Mucosa of stomach (tissue), 1 donor: ENCODE data around the gene ATP5MC3.

Experiments used
- H3K27me3 ChIP-seq: one replicate; pipeline ENCODE4 v1.7.0; 2013; ENCODE audit warnings: mild to moderate bottlenecking, low read length; ENCODE audit not compliant: control insufficient read depth, insufficient read depth
- H3K36me3 ChIP-seq: one replicate; pipeline ENCODE4 v1.7.0; 2013; ENCODE audit warnings: low read length; ENCODE audit not compliant: control insufficient read depth, insufficient read depth
- H3K4me1 ChIP-seq: one replicate; pipeline ENCODE4 v1.7.0; 2013; ENCODE audit warnings: mild to moderate bottlenecking, low read length; ENCODE audit not compliant: control insufficient read depth, insufficient read depth
- H3K4me3 ChIP-seq: one replicate; pipeline ENCODE4 v1.7.0; 2013; ENCODE audit warnings: low read length
- H3K9ac ChIP-seq: one replicate; pipeline ENCODE4 v1.7.0; 2013; ENCODE audit warnings: mild to moderate bottlenecking, low read length, moderate library complexity
- H3K9me3 ChIP-seq: one replicate; pipeline ENCODE4 v1.7.0; 2013; ENCODE audit warnings: mild to moderate bottlenecking, low read length, moderate library complexity; ENCODE audit not compliant: control insufficient read depth
- donor health status: Pancreatic carcinoma.

ATP5MC3 gene

DNA sequence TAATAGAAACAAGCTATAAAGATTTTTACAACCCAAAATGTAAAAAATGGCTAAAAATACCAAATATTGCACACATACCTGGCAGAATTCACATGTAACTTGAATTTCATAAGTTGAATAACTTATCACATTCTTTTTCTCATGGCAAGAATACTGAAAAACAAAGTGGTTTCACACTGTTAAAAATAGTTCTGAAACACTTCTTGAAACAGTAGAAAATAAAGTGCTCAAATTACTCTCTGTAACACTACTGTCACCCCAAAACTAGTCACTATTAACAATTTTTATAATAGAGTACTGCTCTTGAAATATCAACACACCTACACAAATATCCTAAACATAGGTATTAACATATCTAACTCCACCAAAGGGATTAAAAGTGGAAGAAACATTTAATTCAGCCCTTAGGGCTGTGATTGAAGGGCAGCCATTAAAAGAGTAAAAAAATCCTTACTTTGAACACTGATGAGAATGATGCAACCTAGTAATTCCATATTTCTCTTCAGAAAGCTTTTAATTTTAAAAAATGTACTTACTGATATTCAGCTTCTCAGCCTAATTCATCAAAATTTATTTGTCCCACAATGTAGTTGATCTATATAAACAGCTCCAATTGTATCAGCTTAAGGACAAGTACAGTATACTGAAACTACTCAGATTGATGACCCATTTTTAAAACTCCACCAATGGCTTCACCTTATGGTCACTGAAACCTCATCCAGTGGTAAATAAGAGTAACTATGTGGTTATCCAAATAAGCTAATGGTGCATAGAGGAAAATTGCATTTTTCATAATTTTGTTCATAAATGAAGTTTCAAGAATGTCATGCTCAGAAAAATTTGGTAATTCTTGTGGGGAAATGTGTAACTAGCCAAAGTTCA, 44.9 kb downstream of the ATP5MC3 start:
- no peaks in the 10 kb centered on the region for H3K9me3 ChIP-seq
- H3K4me1 ChIP-seq: no peaks in the 10 kb centered on the region
- no peak overlapping the region for H3K9ac ChIP-seq
- H3K4me3 ChIP-seq: no peak overlapping the region
- no peaks in the 10 kb centered on the region for H3K36me3 ChIP-seq
- no peaks in the 10 kb centered on the region for H3K27me3 ChIP-seq

- Histone ChIP-seq H3K9ac (no peak overlapping the region), H3K27me3 (no peaks in the 10 kb centered on the region), H3K36me3 (no peaks in the 10 kb centered on the region), H3K9me3 (no peaks in the 10 kb centered on the region), H3K4me1 (no peaks in the 10 kb centered on the region), H3K4me3 (no peak overlapping the region)
Measured at GRCh38 chr2:175135862-175136261, 45.6 kb downstream of the ATP5MC3 start.

GRCh38 chr2:175135177-175135576, 46.3 kb downstream of the ATP5MC3 start:
- Histone ChIP-seq H3K4me1 (no peaks in the 10 kb centered on the region), H3K36me3 (no peaks in the 10 kb centered on the region), H3K27me3 (no peaks in the 10 kb centered on the region), H3K4me3 (no peak overlapping the region), H3K9me3 (no peaks in the 10 kb centered on the region), H3K9ac (no peak overlapping the region)

GRCh38 chr2:175131252-175131651, 50.3 kb downstream of the ATP5MC3 start:
- no peak overlapping the region for H3K4me3 ChIP-seq
- H3K9ac ChIP-seq: no peak overlapping the region
- H3K36me3 ChIP-seq: peaks cover 5% of the 10 kb centered on the region
- H3K4me1 ChIP-seq: no peaks in the 10 kb centered on the region
- no peaks in the 10 kb centered on the region for H3K9me3 ChIP-seq
- no peaks in the 10 kb centered on the region for H3K27me3 ChIP-seq

DNA sequence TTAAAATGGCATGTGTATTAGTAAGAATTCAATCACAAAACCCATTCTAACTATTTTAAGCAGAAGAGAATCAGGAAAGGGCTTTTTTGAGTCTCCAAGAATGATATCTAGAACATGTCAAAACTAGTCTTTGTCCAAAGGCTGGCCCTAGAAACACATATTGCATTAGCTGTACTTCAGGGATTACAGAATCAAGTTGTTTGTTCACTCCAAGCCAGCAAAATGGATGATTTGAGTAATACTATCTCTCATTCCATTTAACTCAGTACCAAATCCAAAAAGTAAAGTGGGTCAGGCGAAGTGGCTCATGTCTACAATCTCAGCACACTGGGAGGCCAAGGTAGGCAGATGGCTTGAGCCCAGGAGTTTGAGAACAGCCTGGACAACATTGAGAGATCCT, 54.8 kb downstream of the ATP5MC3 start:
- Histone ChIP-seq H3K9me3 (no peaks in the 10 kb centered on the region), H3K27me3 (no peaks in the 10 kb centered on the region), H3K36me3 (peaks cover 7% of the 10 kb centered on the region), H3K4me3 (no peak overlapping the region), H3K9ac (no peak overlapping the region), H3K4me1 (no peaks in the 10 kb centered on the region)
